ENCODE measurements around the gene GSC2. TPM values are rescaled to one million over a fixed set of nuclear protein-coding genes. Genes with fewer than 3 reads are reported as not detected.

The GSC2 gene
- total RNA-seq, 4 donors from 2014 or later: not detected

- TF ChIP-seq CTCF (IDR thresholded peaks at IDR 0.05) (no peak), POLR2A (IDR thresholded peaks at IDR 0.05) (no peak)
- no peak for DNase-seq
- intact Hi-C loops (cut with DNase I): loop anchor here (10.0 kb wide), 2 partner anchors 292 to 482 kb away; partner anchors contain the start of genes HIRA and MRPL40
Measured at GRCh38 chr22:19142394-19142793, 7.7 kb downstream of the GSC2 start.

GRCh38 chr22:19139974-19140373 is 10.1 kb downstream of the GSC2 start:
- intact Hi-C loops (cut with DNase I): loop anchor here (10.0 kb wide), 2 partner anchors 295 to 485 kb away; partner anchors contain the start of genes HIRA and MRPL40
- H3K36me3 ChIP-seq: peaks cover 61 to 62% of the 10 kb centered on the region in 2 donors
- H3K4me1 ChIP-seq: peaks cover 5 to 9% of the 10 kb centered on the region in 2 donors
- no peak for DNase-seq
- no peak overlapping the region for H3K27ac ChIP-seq
- WGBS, 2 donors: 93 to 100% methylated on average over 3 to 5 of the region's 5 CpGs
- H3K27me3 ChIP-seq: no peaks in the 10 kb centered on the region
- no peak overlapping the region for H3K4me3 ChIP-seq (replicated peaks in 1 of 3)
- H3K9me3 ChIP-seq: no peaks in the 10 kb centered on the region
- TF ChIP-seq CTCF (IDR thresholded peaks at IDR 0.05): no peak
- TF ChIP-seq POLR2A (IDR thresholded peaks at IDR 0.05): no peak

More at GRCh38 chr22:19142394-19142793, 7.7 kb downstream of the GSC2 start:
- no peaks in the 10 kb centered on the region for H3K9me3 ChIP-seq
- WGBS, 2 donors: 93 to 100% methylated on average over 6 to 9 of the region's 9 CpGs
- no peak overlapping the region for H3K4me3 ChIP-seq (replicated peaks in 1 of 3)
- no peaks in the 10 kb centered on the region for H3K27me3 ChIP-seq
- peaks cover 47 to 48% of the 10 kb centered on the region in 2 donors for H3K36me3 ChIP-seq
- H3K4me1 ChIP-seq: peaks cover 5 to 9% of the 10 kb centered on the region in 2 donors
- H3K27ac ChIP-seq: no peak overlapping the region

GRCh38 chr22:19139001-19139356 is 11.1 kb downstream of the GSC2 start:
- intact Hi-C loops (cut with DNase I): no loop called here
- peaks cover 71 to 72% of the 10 kb centered on the region in 2 donors for H3K36me3 ChIP-seq
- no peaks in the 10 kb centered on the region for H3K27me3 ChIP-seq
- no peaks in the 10 kb centered on the region for H3K9me3 ChIP-seq
- 94 to 100% methylated on average over 1 to 8 of the region's 9 CpGs for WGBS, 2 donors
- H3K27ac ChIP-seq: no peak overlapping the region
- TF ChIP-seq POLR2A (IDR thresholded peaks at IDR 0.05) (no peak), CTCF (IDR thresholded peaks at IDR 0.05) (no peak)
- no peak for DNase-seq
- no peak overlapping the region for H3K4me3 ChIP-seq (replicated peaks in 1 of 3)
- H3K4me1 ChIP-seq: peaks cover 5 to 9% of the 10 kb centered on the region in 2 donors

- Histone ChIP-seq H3K27ac (no peak overlapping the region), H3K9me3 (no peaks in the 10 kb centered on the region), H3K27me3 (no peaks in the 10 kb centered on the region), H3K4me1 (peaks cover 0 to 3% of the 10 kb centered on the region in 2 donors), H3K4me3 (replicated peaks in 1 of 3) (no peak overlapping the region), H3K36me3 (peaks cover 75 to 77% of the 10 kb centered on the region in 2 donors)
- TF ChIP-seq POLR2A (IDR thresholded peaks at IDR 0.05): no peak
- no peak for TF ChIP-seq CTCF (IDR thresholded peaks at IDR 0.05)
- DNase-seq: no peak
- intact Hi-C loops (cut with DNase I): no loop called here
- WGBS, 2 donors: 85 to 100% methylated on average over 1 to 11 of the region's 15 CpGs
Measured at GRCh38 chr22:19138217-19139000, 11.7 kb downstream of the GSC2 start.
